Measurements from ENCODE around the gene TTLL11.
"Not testable (repeated sequence)": the region's sequence is repeated elsewhere in the genome, so short reads cannot be mapped to it uniquely, and the experiment has no call there.

TTLL11 gene

DNA sequence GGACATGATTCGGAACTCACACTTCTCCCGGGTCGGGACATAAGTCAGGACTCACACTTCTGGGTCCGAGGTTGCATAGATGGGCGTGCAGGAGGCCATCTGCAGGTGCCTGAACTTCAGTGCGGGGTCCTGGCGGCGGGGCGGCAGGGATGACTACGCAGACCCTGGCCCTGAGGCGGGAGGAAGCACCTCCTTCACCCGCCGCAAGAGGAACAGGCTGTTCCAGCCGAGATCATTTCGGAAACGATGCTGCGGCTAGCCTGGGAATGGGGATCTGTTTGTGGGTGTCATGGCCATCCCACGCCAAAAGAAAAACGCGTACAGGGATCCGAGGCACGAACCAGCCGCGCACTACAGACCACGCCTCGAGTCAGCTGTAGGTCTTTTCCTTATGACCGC is 196.6 kb downstream of the TTLL11 start:
- DNase-seq: no peak

- DNase-seq: no peak
These were observed 197.1 kb downstream of the TTLL11 start for GRCh38 chr9:121895818-121896544.

DNA sequence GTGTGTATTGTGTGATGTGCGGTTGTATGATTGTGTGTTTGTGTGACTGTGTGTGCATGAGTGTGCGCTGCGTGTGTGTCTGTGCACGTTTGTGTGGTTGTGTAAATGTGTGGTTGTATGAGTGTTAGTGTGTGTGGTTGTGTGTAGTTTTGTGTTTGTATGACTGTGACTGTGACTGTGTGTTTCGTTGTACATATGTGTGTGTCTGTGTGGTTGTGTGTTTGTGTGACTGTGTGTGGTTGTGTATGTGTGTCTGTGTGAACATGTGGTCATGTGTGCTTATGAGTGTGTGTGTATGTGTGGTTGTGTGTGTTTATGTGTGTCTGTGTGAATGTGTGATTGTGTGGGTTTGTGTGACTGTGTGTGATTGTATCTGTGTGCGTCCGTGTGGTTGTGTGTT is 197.8 kb downstream of the TTLL11 start:
- no peak for DNase-seq

- DNase-seq: not testable (repeated sequence)
These were observed 198.7 kb downstream of the TTLL11 start for GRCh38 chr9:121894380-121894779.

GRCh38 chr9:121893786-121894185 is 199.3 kb downstream of the TTLL11 start:
- DNase-seq: no peak

- DNase-seq: no peak
These were observed 200.4 kb downstream of the TTLL11 start for GRCh38 chr9:121892706-121893105.

DNA sequence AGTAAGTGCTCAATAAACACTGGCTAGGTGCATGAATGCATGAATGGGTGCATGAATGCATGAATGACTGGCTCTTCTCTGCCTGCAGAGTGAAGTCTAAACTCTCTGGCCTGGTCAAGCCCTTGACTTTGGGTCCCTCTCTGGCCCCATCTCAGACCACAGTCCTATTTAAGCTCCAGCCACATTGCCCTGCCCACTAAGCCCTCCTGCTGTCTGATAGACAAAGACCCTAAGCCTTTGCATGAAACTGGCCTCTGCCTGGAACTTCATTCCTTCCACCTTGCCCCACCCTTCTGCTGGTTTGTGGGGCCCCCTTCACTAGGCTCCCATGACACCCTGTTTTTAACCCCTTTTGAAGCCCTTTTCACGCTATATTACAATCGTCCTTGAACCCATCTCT is 202.4 kb downstream of the TTLL11 start:
- DNase-seq: no peak

- no peak for DNase-seq
These were observed 203.0 kb downstream of the TTLL11 start for GRCh38 chr9:121889990-121890563.

DNA sequence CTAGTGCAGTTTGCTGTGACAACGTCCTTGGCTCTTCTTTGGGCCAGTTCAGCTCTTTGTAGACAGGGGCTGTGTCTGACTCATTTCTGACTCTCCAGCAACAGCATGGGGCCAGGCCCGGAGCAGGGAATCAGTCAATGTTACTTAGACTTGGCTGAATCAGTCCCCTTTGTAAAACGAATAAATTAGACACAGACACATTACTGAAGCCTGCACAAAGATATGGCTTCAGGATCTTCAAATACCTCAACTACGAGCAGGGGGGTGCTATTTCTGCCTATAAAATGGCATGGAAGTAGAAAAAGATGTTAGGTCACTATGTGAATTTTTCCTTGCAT is 204.7 kb downstream of the TTLL11 start:
- DNase-seq: no peak

GRCh38 chr9:121887553-121888437 is 205.3 kb downstream of the TTLL11 start:
- no peak for DNase-seq

GRCh38 chr9:121886759-121887485 is 206.2 kb downstream of the TTLL11 start:
- no peak for DNase-seq

- DNase-seq: no peak
These were observed 207.7 kb downstream of the TTLL11 start for GRCh38 chr9:121885345-121885901.

DNA sequence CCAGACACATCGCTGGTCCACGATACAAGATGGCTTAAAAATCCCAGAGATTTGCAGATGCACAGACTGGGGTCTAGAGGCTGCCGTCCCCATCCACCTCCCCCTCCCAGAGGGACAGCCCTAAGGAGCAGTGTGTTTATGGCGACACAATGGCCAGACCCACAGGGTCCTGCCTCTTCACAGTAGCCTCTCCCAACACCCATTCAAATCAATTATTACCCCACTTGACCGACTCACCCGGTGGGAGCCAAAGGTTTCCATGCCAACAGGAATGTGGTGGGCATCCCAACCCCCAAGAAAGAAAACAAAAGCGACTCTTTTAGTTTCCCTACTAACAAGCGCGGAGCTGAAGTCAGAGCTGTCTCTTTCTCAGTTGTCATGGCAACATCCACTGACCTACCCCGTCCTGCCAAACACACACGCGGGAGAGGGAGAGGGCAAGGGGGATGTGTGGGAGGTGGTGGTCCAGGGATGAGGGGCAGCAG is 209.0 kb downstream of the TTLL11 start:
- no peak for DNase-seq

DNA sequence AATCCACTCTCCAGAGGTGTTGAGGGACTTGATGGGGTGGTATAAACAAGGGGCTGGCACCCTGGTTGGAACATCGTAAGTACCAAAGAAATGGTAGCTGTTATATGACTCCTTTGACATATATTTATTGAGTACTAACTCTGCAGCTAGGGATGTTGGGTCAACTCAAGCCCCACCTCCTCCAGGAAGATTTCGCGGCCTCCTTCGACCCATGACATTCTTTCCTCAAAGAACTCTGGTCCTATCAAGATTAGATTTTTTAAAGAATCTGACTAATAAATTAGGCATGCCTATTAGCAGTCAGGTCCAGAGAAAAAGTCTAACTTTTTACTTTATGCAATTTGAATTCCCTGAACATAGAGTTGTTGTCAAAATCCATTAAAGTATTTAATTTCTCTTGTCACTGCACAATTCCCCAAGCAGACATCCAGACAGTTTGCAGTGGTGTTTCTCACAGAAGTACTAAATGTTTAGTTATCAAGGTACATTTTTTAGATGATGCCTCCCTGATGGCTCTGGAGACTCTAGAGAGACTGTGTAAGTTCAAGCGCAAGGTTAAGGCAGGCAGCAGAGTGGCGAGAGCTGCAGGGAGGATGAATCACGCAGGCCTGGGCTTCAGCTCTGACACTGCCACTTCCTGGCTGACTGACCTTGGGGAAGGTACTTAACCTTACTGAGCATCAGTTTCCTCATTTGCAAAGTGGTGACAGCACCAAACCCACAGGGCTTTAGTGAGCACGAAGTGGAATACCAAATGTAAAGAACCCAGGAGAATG is 209.6 kb downstream of the TTLL11 start:
- no peak for DNase-seq

- no peak for DNase-seq
These were observed 211.1 kb downstream of the TTLL11 start for GRCh38 chr9:121881920-121882500.

- DNase-seq: no peak
These were observed 212.7 kb downstream of the TTLL11 start for GRCh38 chr9:121880343-121880898.

DNA sequence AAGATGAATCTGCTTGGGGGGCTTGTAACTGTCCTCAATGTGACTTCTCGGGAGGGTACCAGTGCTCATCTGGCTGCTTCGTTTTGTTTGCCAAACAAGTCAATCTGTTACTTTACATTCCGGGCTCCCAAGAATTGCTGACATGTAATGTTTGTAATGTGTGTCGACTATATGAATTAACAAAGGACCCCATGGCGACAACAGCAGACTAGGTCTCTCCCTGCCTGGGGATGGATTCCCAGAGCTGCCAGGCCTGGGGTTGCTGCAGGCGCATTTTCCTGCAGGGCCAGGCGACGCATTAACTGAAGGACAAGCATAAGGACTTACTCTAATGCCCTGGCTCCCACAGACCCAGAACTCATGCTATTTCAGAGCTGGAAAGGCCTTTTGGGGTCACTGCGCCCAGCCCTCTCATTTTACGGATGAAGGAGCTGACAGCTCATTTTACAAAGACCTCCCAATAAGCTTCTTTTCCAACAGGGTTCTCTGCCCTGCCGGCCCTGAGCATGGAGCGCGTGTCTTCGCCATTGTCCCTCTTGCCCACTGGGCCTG is 214.8 kb downstream of the TTLL11 start:
- no peak for DNase-seq

GRCh38 chr9:121876658-121877271 is 216.3 kb downstream of the TTLL11 start:
- no peak for DNase-seq

DNA sequence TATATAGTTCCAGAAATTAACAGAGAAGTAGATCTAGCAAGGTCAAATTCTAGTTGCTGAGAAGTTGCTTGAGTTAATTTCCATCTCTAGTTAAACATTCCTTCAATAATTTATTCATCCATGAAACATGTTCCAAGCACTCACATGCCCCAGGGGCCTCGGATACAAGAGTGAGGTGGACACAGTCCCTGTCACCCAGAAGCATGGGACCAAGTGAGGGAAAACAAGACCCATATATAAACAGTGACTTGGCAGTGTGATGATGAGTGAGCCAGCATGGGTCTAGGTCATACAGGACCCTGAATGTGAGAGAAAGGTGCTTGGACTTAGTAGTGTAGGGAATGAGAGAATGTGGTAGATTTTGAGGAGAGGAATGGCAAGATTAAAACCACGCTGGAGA is 216.9 kb downstream of the TTLL11 start:
- no peak for DNase-seq

DNA sequence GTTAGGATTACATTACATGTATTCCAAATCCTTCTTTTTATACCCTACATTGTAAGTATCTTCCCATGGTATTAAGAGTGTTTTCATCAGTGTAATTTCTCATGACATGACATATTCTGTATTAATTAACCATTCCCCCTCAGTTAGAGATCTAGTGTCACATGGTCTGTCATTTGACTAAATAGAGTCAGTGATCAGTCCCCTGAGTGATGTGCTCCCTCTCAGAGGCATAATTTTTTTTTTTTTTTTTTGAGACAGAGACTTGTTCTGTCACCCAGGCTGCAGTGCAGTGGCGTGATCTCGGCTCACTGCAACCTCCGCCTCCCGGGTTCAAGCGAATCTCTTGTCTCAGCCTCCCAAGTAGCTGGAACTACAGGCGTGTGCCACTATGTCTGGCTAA is 218.6 kb downstream of the TTLL11 start:
- no peak for DNase-seq

Data from CD4-positive, alpha-beta T cell treated with Interleukin-4 for 1 hour (primary cell).